ENCODE data around the gene LMOD3.

LMOD3 gene

GRCh38 chr3:69084326-69085167, 37.8 kb downstream of the LMOD3 start, which contains the start of gene ARL6IP5:
Gene ARL6IP5, plus strand, starts transcription at chr3:69084937. Its CDS starts 111 bp downstream, at chr3:69085048.
- peak within 1 kb of the TSS; percentile 80 for H3K4me2 ChIP-seq (ENCODE audit: low read depth, low read length, poor library complexity, severe bottlenecking)
- H3K9me3 ChIP-seq (ENCODE audit: insufficient read depth, low read length), result no peaks in the 10 kb centered on the region
- peaks cover 41% of the 10 kb centered on the region for H3K79me2 ChIP-seq (ENCODE audit: insufficient read depth, low read length)
- H3K27ac ChIP-seq (ENCODE audit: low read depth, low read length), result peak within 1 kb of the TSS; percentile 92
- H2AFZ ChIP-seq (ENCODE audit: low read depth, low read length, severe bottlenecking), result peak within 1 kb of the TSS; percentile 43
- no peaks in the 10 kb centered on the region for H3K36me3 ChIP-seq (ENCODE audit: low read length)
- H3K9me2 ChIP-seq (replicated peaks; ENCODE audit: insufficient read depth, low read length), result no peaks in the 10 kb centered on the region
- peak within 1 kb of the TSS; percentile 71 for H3K9ac ChIP-seq (ENCODE audit: low read length)
- TF ChIP-seq CTCF (IDR thresholded peaks at IDR 0.05; ENCODE audit: insufficient read depth, low read length, poor library complexity, severe bottlenecking) (no peak), EZH2phosphoT487 (conservative IDR thresholded peaks at IDR 0.05; ENCODE audit: low read length) (no peak)
- peaks cover 40% of the 10 kb centered on the region for H3F3A ChIP-seq (ENCODE audit: insufficient read depth)
- no peaks in the 10 kb centered on the region for H4K20me1 ChIP-seq (ENCODE audit: low read depth, low read length)
- H3K4me3 ChIP-seq (ENCODE audit: insufficient read depth, low read length, poor library complexity, severe bottlenecking), result peak within 1 kb of the TSS; percentile 81
- H3K27me3 ChIP-seq (ENCODE audit: low read length), result no peaks in the 10 kb centered on the region

GRCh38 chr3:69082805-69083204, 39.6 kb downstream of the LMOD3 start:
- Histone ChIP-seq H2AFZ (ENCODE audit: low read depth, low read length, severe bottlenecking) (peak overlapping the region; percentile 88), H4K20me1 (ENCODE audit: low read depth, low read length) (no peaks in the 10 kb centered on the region), H3K27me3 (ENCODE audit: low read length) (no peaks in the 10 kb centered on the region), H3K79me2 (ENCODE audit: insufficient read depth, low read length) (peaks cover 42% of the 10 kb centered on the region), H3K4me2 (ENCODE audit: low read depth, low read length, poor library complexity, severe bottlenecking) (peak overlapping the region; percentile 80), H3K4me3 (ENCODE audit: insufficient read depth, low read length, poor library complexity, severe bottlenecking) (peak overlapping the region; percentile 29), H3F3A (ENCODE audit: insufficient read depth) (peaks cover 40% of the 10 kb centered on the region), H3K36me3 (ENCODE audit: low read length) (no peaks in the 10 kb centered on the region), H3K9me2 (replicated peaks; ENCODE audit: insufficient read depth, low read length) (no peaks in the 10 kb centered on the region), H3K9ac (ENCODE audit: low read length) (peak overlapping the region; percentile 71), H3K27ac (ENCODE audit: low read depth, low read length) (peak overlapping the region; percentile 92), H3K9me3 (ENCODE audit: insufficient read depth, low read length) (no peaks in the 10 kb centered on the region)
- TF ChIP-seq CTCF (IDR thresholded peaks at IDR 0.05; ENCODE audit: insufficient read depth, low read length, poor library complexity, severe bottlenecking), result no peak
- no peak for TF ChIP-seq EZH2phosphoT487 (conservative IDR thresholded peaks at IDR 0.05; ENCODE audit: low read length)

GRCh38 chr3:69082361-69082760, 40.0 kb downstream of the LMOD3 start:
- H3K27ac ChIP-seq (ENCODE audit: low read depth, low read length), result peak overlapping the region; percentile 92
- H3K79me2 ChIP-seq (ENCODE audit: insufficient read depth, low read length), result peaks cover 46% of the 10 kb centered on the region
- H2AFZ ChIP-seq (ENCODE audit: low read depth, low read length, severe bottlenecking), result peak overlapping the region; percentile 88

More at GRCh38 chr3:69082361-69082760, 40.0 kb downstream of the LMOD3 start:
- peaks cover 40% of the 10 kb centered on the region for H3F3A ChIP-seq (ENCODE audit: insufficient read depth)
- no peaks in the 10 kb centered on the region; the same call in 1 of the 2 replicates for H3K36me3 ChIP-seq (ENCODE audit: low read length)
- H3K9ac ChIP-seq (ENCODE audit: low read length), result peak overlapping the region; percentile 71
- peak overlapping the region; percentile 29 for H3K4me3 ChIP-seq (ENCODE audit: insufficient read depth, low read length, poor library complexity, severe bottlenecking)
- TF ChIP-seq CTCF (IDR thresholded peaks at IDR 0.05; ENCODE audit: insufficient read depth, low read length, poor library complexity, severe bottlenecking) (no peak), EZH2phosphoT487 (conservative IDR thresholded peaks at IDR 0.05; ENCODE audit: low read length) (no peak)
- no peaks in the 10 kb centered on the region for H3K9me3 ChIP-seq (ENCODE audit: insufficient read depth, low read length)
- H4K20me1 ChIP-seq (ENCODE audit: low read depth, low read length), result no peaks in the 10 kb centered on the region
- H3K9me2 ChIP-seq (replicated peaks; ENCODE audit: insufficient read depth, low read length), result no peaks in the 10 kb centered on the region
- no peaks in the 10 kb centered on the region for H3K27me3 ChIP-seq (ENCODE audit: low read length)
- H3K4me2 ChIP-seq (ENCODE audit: low read depth, low read length, poor library complexity, severe bottlenecking), result peak overlapping the region; percentile 80
